Measurements from ENCODE around the gene FGF21.

FGF21 gene

GRCh38 chr19:48799358-48800300 is 44.3 kb downstream of the FGF21 start:
- DNase-seq = no peak
- TF ChIP-seq GATA1 (IDR thresholded peaks at IDR 0.05; ENCODE audit: low read depth, low read length) (no peak), POLR2A (IDR thresholded peaks at IDR 0.05; ENCODE audit: low read length) (no peak)

- TF ChIP-seq GATA1 (IDR thresholded peaks at IDR 0.05; ENCODE audit: low read depth, low read length) (no peak), POLR2A (IDR thresholded peaks at IDR 0.05; ENCODE audit: low read length) (no peak)
These were observed 47.3 kb downstream of the FGF21 start for GRCh38 chr19:48802623-48803022.

GRCh38 chr19:48804496-48804895 is 49.2 kb downstream of the FGF21 start:
- DNase-seq = no peak
- TF ChIP-seq POLR2A (IDR thresholded peaks at IDR 0.05; ENCODE audit: low read length) (no peak), GATA1 (IDR thresholded peaks at IDR 0.05; ENCODE audit: low read depth, low read length) (no peak)

More at GRCh38 chr19:48802623-48803022, 47.3 kb downstream of the FGF21 start:
- DNase-seq = no peak

- TF ChIP-seq GATA1 (IDR thresholded peaks at IDR 0.05; ENCODE audit: low read depth, low read length) = no peak
- TF ChIP-seq POLR2A (IDR thresholded peaks at IDR 0.05; ENCODE audit: low read length) = no peak
- DNase-seq = no peak
These were observed 50.1 kb downstream of the FGF21 start for GRCh38 chr19:48805452-48805851.

- peak in 1 of 2 experiments; percentile 85 for DNase-seq
- TF ChIP-seq GATA1 (IDR thresholded peaks at IDR 0.05; ENCODE audit: low read depth, low read length) (no peak), POLR2A (IDR thresholded peaks at IDR 0.05; ENCODE audit: low read length) (no peak)
These were observed 51.1 kb downstream of the FGF21 start for GRCh38 chr19:48806518-48806817.

GRCh38 chr19:48806818-48807589 is 51.7 kb downstream of the FGF21 start:
- TF ChIP-seq GATA1 (IDR thresholded peaks at IDR 0.05; ENCODE audit: low read depth, low read length) = no peak
- no peak for TF ChIP-seq POLR2A (IDR thresholded peaks at IDR 0.05; ENCODE audit: low read length)
- DNase-seq = no peak

- peak in 1 of 2 experiments; percentile 48 for DNase-seq
These were observed 52.4 kb downstream of the FGF21 start for GRCh38 chr19:48807590-48808308.

More at GRCh38 chr19:48807590-48808308, 52.4 kb downstream of the FGF21 start:
- no peak for TF ChIP-seq GATA1 (IDR thresholded peaks at IDR 0.05; ENCODE audit: low read depth, low read length)
- no peak for TF ChIP-seq POLR2A (IDR thresholded peaks at IDR 0.05; ENCODE audit: low read length)

All from erythroblast (primary cell).